ENCODE measurements around the gene ABCB11. TPM values are rescaled to one million over a fixed set of nuclear protein-coding genes. Genes with fewer than 3 reads are reported as not detected.

The ABCB11 gene
- total and polyA plus RNA-seq, 10 of the 15 experiments (the other 5 are each of a cell fraction or from before 2014, with no cell fraction given), result not detected

- Histone ChIP-seq H3K4me3 (no peak overlapping the region), H3K9ac (ENCODE audit: control insufficient read depth, insufficient read depth, low read length) (no peak overlapping the region), H3K4me2 (ENCODE audit: control insufficient read depth, insufficient read depth) (no peak overlapping the region), H3K79me2 (ENCODE audit: control insufficient read depth, insufficient read depth, low read length) (no peaks in the 10 kb centered on the region), H4K20me1 (ENCODE audit: control insufficient read depth, insufficient read depth) (no peaks in the 10 kb centered on the region), H3K27me3 (replicated peaks in 1 of 2; ENCODE audit: control insufficient read depth in 2 of 2, insufficient read depth in 2 of 2, low read length in 1 of 2) (no peaks in the 10 kb centered on the region), H3K9me3 (replicated peaks; ENCODE audit: control insufficient read depth, insufficient read depth, low read length) (no peaks in the 10 kb centered on the region), H3K27ac (ENCODE audit: control insufficient read depth, insufficient read depth) (no peak overlapping the region), H3K4me1 (ENCODE audit: control insufficient read depth, insufficient read depth, low read length) (no peaks in the 10 kb centered on the region), H2AFZ (ENCODE audit: control insufficient read depth, low read depth, low read length) (no peak overlapping the region), H3K36me3 (ENCODE audit: control insufficient read depth in 2 of 2, insufficient read depth in 2 of 2, low read length in 1 of 2) (no peaks in the 10 kb centered on the region)
- POLR2A ChIA-PET, result no interaction called here
- 47% methylated on average over 2 of the region's 2 CpGs for WGBS (ENCODE audit: insufficient coverage, insufficient replicate concordance, low lambda C conversion rate, missing lambda C conversion rate)
- no peak for TF ChIP-seq E2F4 (IDR thresholded peaks at IDR 0.05; ENCODE audit: low read depth, low read length)
- TF ChIP-seq TCF7 (IDR thresholded peaks at IDR 0.05; ENCODE audit: borderline replicate concordance), result no peak
- no peak for TF ChIP-seq SMAD5 (IDR thresholded peaks at IDR 0.05; ENCODE audit: low read depth)
- no peak for TF ChIP-seq NRF1 (conservative IDR thresholded peaks at IDR 0.05; ENCODE audit: low read depth, low read length)
- no peak for TF ChIP-seq HDAC2 (IDR thresholded peaks at IDR 0.05)
- no peak for TF ChIP-seq ZNF207 (IDR thresholded peaks at IDR 0.05; ENCODE audit: borderline replicate concordance)
- TF ChIP-seq EZH2 (IDR thresholded peaks at IDR 0.05; ENCODE audit: borderline replicate concordance, control insufficient read depth, low read depth, low read length), result no peak
- no peak for TF ChIP-seq MXI1 (IDR thresholded peaks at IDR 0.05; ENCODE audit: low read depth, low read length)
- no peak for TF ChIP-seq CBFB (IDR thresholded peaks at IDR 0.05; ENCODE audit: low read depth)
- no peak for TF ChIP-seq ASH2L (IDR thresholded peaks at IDR 0.05; ENCODE audit: borderline replicate concordance, low read depth)
- TF ChIP-seq PAX8 (IDR thresholded peaks at IDR 0.05), result no peak
- TF ChIP-seq RELB (IDR thresholded peaks at IDR 0.05; ENCODE audit: low read depth), result no peak
- no peak for TF ChIP-seq NFYB (IDR thresholded peaks at IDR 0.05; ENCODE audit: insufficient read depth, low read depth, low read length)
- no peak for TF ChIP-seq MTA2 (IDR thresholded peaks at IDR 0.05; ENCODE audit: low read depth)
- TF ChIP-seq CREB1 (IDR thresholded peaks at IDR 0.05; ENCODE audit: low read depth), result no peak
- TF ChIP-seq NFIC (IDR thresholded peaks at IDR 0.05; ENCODE audit: low read depth, low read length), result no peak
- ATAC-seq, result no peak
- no peak for DNase-seq (ENCODE audit: low read depth, low spot score)
- no peak for FAIRE-seq
- RAD21 ChIA-PET (ENCODE audit: unreplicated experiment), result no interaction called here
- CTCF ChIA-PET, result no interaction called here
- BruUV-seq (replicated peaks), result no TSS peak
- SMC1A ChIA-PET (ENCODE audit: uncharacterized antibody, unreplicated experiment), result no interaction called here
- in situ Hi-C loops (cut with MboI) (no loop called here), intact Hi-C loops (cut with micrococcal nuclease; ENCODE audit: unreplicated experiment) (no loop called here)
Measured at GRCh38 chr2:169011698-169012097, 19.4 kb downstream of the ABCB11 start.

All from GM12878 (cell line).